HG03280 (cell line): Measurements from ENCODE around the gene ARHGEF10L.
"Not testable (repeated sequence)": the region's sequence is repeated elsewhere in the genome, so short reads cannot be mapped to it uniquely, and the experiment has no call there.

ENCODE experiments used
- ATAC-seq: cut with Tn5 transposase; IDR thresholded peaks from one replicate; pipeline ENCODE4 v1.9.1; 2021; ENCODE audit warnings: mild to moderate bottlenecking, moderate library complexity; ENCODE audit not compliant: unreplicated experiment

Gene ARHGEF10L, protein sequence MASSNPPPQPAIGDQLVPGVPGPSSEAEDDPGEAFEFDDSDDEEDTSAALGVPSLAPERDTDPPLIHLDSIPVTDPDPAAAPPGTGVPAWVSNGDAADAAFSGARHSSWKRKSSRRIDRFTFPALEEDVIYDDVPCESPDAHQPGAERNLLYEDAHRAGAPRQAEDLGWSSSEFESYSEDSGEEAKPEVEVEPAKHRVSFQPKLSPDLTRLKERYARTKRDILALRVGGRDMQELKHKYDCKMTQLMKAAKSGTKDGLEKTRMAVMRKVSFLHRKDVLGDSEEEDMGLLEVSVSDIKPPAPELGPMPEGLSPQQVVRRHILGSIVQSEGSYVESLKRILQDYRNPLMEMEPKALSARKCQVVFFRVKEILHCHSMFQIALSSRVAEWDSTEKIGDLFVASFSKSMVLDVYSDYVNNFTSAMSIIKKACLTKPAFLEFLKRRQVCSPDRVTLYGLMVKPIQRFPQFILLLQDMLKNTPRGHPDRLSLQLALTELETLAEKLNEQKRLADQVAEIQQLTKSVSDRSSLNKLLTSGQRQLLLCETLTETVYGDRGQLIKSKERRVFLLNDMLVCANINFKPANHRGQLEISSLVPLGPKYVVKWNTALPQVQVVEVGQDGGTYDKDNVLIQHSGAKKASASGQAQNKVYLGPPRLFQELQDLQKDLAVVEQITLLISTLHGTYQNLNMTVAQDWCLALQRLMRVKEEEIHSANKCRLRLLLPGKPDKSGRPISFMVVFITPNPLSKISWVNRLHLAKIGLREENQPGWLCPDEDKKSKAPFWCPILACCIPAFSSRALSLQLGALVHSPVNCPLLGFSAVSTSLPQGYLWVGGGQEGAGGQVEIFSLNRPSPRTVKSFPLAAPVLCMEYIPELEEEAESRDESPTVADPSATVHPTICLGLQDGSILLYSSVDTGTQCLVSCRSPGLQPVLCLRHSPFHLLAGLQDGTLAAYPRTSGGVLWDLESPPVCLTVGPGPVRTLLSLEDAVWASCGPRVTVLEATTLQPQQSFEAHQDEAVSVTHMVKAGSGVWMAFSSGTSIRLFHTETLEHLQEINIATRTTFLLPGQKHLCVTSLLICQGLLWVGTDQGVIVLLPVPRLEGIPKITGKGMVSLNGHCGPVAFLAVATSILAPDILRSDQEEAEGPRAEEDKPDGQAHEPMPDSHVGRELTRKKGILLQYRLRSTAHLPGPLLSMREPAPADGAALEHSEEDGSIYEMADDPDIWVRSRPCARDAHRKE (N-terminal part only)

DNA sequence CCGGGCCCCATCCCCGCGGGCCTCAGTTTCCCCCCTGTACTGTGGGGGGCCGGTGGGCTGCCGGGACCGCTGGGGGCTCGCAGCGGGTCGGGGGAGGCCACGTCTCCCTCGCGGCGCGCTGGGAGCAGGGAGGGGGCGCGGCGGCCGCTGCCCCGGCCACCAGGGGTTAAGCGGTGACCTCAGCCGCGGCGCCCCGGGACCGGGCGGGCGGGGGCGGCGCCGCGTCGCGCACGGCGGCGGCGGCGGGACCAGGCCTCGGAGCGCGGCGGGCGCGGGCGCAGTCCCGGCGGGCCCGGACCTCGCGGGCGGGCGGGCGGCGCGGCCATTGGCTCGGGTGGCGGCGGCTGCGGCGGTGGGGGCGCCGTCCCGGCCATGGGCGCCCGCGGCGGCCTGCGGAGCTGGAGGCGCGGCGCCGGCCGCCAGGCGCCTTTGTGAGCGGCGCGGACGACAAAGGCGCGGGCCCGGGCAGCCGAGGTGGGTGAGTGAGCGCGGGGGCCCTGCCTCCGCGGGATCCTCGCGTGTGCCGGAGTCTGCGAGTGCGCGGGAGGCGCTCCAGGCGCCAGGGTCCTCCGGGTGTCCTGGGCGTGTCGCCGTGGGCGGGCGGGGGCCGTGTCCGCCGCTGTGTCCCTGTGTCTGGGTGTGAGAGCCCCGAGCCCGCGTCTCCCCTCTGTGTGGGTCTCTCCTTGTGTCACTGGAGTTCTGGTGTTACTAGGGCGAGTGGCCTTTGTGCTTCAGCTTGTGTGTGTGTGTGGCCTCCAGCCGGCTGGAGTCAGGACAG is at the start of gene ARHGEF10L:
Gene ARHGEF10L (plus strand): TSS at position 222 of the 778 bp plus-strand sequence. CDS start 40,898 bp downstream, outside the sequence.
- no peak for ATAC-seq

DNA sequence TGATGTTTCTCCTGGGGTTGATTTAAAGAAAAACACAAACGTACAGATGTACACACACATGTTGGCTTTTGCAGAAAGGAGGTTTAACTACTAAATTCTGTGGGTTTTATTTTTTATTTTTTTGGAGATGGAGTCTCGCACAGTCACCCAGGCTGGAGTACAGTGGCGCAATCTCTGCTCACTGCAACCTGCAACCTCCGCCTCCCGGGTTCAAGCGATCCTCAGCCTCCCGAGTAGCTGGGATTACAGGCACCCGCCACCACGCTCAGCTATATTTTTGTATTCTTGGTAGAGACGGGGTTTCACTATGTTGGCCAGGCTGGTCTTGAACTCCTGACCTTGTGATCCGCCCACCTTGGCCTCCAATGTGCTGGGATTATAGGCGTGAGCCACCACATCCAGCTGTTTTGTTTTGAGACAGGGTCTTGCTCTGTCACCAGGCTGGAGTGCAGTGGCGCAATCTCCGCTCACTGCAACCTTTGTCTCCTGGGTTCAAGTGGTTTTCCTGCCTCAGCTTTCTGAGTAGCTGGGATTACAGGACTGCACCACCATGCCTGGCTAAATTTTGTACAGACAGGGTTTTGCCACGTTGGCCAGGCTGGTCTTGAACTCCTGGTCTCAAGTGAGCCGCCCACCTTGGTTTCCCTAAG is 49.6 kb upstream of the ARHGEF10L start:
- not testable (repeated sequence) for ATAC-seq

DNA sequence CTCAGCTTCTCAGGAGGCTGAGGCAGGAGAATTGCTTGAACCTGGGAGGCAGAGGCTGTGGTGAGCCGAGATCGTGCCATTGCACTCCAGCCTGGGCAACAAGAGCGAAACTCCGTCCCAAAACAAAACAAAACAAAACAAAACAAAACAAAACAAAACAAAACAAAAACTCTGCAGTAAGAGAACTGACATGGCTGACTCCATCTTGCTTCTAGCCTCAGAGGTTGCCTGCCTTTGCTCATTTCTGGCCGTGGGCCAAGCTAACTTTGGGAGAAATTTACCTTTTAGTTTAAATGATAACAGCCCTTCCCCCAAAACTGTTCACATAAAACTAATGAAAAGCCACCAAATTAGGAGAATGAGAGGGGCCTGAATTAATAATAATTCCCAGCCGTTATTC is 48.8 kb upstream of the ARHGEF10L start:
- not testable (repeated sequence) for ATAC-seq

DNA sequence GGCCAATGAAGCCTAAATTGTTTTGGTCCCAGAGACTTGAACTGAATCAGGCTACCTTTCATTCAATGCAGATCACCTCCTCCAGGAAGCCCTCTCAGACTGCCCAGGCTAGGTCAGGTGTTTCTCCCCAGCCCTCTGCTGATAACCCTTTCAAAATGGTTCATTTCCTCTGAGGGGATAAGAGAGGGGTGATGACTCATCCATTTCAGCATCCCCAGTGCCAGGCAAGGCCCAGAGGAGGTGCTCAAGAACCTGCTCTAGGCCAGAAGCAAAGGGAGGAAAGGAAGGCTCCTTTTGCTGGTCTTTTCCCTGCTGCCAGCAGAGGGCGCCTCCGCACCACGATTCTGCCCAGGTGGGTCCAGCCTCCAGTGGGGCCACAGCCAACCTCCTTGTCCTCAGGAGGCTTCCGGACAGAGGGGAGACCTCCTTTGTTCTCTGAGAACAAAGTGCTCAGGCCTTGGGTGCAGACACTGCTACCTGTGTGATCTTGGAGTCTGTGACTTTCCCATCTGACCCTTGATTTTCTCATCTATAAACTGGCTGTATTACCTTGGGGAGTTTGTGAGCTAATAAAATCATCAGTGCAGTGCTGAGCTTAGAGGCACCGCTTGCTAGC is 45.3 kb upstream of the ARHGEF10L start:
- no peak for ATAC-seq

DNA sequence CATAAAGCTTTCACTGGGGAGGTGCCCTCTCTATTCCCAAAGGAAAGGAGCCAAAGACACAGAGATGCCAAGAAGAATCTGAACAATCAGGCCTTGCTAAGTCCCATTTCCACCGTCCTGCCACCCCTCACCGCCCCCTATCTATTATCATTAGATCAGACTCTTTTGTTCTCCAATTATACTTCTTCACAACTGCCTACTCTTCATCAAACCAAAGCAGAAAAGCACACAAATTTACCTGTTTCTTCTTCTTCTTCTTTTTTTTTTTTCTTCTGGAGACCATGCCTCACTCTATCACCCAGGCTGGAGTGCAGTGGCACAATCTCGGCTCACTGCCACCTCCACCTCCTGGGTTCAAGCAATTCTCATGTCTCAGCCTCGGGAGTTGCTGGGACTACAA is 43.1 kb upstream of the ARHGEF10L start:
- no peak for ATAC-seq

DNA sequence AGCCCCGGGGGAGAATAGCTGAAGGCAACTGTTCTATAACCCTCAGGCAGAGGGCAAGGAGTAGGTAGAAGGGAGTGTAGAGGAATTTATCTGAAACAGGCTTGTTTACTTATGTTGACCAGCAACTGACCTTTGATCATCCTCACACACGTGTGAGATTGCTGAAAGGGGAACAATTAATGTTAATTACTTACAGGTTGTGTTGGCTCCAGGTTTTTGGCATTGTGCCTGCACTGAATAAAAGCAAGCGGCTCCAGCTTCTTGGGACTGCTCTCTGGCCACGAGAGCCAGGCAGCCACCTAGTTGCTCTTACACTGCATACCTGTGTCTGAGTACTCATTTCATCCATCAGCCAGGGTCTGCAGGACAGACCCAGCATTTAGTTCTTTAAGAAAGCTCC is 41.3 kb upstream of the ARHGEF10L start:
- no peak for ATAC-seq

DNA sequence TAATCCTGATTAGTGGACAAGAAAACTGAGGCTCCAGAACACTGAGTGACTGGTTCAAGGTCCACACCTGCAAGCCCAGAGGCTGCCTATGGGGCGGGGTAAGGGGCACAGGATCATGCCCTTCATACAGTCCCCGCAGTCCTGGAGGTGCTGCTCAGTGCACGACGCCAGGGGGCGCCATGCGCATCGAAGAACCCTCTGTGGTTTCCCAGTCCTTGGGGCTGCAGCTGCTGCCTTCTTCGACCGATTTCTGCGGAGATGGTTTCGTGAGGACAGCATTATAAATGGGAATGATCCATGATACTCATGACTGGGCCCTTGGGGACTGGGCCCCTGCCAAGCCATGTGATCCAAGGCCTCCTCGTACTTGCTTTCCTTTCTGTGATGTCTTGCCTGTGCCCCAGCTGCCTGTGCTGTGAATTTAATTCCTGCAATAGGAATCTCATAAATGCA is 37.1 kb upstream of the ARHGEF10L start:
- ATAC-seq = no peak

DNA sequence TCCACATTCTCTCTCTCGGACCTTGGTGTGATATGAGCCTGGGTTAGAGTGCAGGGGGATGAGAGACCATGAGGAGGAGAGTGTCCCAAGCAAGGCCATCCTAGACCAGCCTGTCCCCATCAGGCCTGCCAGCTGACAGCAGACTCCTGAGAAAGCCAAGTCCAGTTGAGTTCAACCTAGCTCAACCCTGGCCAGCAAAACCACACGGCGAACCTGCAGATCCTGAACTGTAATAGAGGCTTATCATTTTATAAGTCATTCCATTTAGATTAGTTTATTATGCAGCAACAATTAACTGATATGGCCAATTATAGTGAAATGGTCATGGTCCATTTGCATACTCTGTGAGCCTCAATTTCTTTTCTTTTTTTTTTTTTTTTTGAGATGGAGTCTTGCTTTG is 36.4 kb upstream of the ARHGEF10L start:
- no peak for ATAC-seq

DNA sequence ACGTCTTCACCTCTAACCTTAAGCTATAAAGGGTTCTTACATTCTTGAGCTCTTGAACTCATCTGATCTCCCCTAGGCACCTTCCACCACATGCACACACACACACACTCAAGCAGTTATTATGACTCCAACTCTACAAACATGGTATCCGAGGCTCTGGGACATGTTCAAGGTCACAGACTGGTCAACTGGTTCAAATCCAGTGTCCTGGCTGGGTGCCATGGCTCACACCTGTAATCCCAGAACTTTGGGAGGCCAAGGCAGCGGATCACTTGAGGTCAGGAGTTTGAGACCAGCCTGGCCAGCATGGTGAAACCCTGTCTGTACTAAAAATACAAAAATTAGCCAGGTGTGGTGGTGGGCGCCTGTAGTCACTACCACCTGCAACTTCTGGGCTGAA is 32.3 kb upstream of the ARHGEF10L start:
- not testable (repeated sequence) for ATAC-seq

DNA sequence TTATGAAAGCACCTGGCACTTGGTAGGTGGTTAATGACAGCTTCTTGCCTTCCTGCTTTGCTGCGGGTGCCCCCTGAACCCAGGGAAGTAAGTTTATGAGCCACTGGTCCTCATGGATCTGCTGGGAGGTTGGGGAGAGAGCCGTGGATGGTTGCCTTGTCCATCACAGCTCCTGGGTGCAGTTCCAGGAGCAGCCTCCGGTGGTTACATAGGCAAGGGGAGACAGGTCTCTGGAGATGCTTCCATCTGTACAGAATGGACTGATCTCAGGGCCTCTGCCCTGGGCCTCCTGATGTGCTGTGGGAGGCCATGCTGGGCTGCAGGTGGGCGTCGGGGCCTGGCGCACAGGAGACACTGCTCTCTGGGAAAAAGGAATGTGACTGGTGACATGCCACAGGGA is 31.6 kb upstream of the ARHGEF10L start:
- ATAC-seq = no peak

DNA sequence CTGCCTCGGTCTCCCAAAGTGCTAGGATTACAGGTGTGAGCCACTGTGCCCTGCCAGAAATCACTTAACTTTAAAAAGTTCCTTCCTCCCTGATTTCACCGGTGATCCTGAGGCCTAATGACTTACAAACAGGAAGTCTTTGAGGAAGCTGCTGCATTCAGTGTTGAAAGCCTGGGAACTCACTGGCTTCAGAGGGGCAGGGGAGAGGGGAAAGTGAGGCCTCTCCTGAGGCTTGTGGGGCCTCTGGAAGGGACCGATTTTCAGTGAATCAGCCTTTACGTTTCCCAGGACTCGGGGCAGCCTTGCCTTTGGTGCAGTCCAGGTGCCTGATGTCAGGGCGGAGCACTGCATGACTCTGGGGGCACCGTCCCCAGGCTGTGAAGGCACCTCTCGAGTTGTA is 30.1 kb upstream of the ARHGEF10L start:
- ATAC-seq = no peak

DNA sequence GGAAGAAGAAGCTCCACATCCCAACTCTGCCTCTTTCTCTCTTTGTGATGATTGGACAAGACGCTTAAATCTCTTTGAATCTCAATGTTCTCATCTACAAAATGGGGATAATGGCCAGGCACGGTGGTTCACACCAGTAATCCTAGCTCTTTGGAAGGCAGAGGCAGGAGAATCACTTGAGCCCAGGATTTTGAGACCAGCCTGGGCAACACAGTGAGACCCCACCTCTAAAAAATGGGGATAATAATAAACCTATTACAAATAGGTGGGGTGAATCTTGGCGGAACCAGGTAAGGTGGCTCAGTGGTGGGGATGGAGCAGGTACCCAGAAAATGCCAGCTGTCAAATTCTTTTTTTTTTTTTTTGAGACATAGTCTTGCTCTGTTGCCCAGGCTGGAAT is 29.4 kb upstream of the ARHGEF10L start:
- ATAC-seq = no peak

DNA sequence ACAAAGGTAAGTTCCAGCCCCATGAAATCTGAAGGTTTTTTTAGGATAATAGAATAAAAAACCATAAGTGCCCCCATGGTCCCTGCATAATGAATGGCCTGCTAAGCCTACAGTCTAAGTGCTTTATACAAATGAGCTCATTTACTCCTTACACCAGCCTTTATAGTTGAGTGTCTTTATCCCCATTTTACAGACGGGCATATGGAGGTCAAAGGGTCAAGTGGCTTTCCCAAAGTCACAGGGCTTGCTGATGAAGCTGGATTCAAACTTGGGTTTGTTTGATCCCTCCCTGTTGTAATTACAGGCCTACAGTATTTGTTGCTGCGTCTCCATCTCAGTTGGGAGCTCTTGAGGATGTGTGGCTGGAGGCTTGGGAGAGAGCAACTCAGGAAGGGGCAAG is 28.3 kb upstream of the ARHGEF10L start:
- ATAC-seq = no peak

DNA sequence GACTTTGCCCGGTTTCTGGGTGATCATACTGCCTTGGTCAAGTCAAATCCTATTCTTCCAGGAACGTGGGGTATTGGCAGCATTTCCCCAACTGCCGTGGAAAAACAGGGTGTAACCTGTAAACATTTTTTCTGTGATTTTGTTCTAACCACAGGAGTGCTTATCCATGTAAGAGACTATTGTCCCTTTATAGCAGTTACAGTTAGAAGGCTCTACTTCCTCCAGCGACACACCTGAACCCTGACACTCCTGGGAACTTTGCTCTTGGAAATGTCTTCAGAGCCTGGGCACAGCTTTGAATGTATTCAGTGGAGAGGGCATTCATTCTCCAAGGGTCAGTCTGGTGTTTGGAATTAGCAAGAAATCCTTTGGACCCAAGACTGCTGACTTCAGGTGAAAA is 26.4 kb upstream of the ARHGEF10L start:
- no peak for ATAC-seq

DNA sequence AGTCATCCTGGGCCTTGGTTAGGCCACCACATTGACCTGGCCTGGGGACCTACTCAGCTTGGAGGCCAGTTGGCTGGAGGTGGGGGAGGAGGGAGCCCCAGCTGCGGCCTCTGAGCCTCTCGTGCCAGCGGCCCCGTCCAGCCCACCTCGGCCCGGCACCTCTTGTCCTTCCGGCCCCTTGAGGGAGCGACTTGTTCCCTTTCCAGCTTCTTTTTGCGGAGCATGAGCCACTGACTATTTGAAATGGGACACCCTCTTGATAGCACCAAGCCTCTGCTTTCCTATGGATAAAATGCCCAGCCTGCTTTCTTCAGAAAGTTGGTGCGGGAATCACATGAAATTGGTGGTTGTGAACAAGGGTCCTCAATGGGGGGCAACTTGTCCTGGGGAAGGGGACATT is 24.7 kb upstream of the ARHGEF10L start:
- no peak for ATAC-seq

DNA sequence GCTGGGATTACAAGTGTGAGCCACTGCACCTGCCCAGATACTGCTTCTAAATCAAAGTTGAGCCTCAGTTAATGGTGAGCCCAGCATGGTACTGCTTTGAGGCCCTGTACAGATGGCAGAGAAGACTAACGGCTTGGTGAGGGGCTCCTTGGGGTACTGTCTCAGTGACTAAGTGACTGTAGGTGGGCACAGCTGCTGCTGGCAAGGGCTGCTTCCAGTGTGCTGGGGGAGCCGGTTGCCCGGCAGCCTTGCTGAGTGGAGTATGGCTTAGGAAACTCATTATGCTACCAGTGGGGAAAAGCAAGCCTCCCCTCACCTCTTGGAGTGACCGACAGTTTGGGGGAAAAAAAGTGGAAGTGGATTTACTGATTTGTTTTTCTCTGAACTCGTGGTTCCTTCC is 23.6 kb upstream of the ARHGEF10L start:
- no peak for ATAC-seq

DNA sequence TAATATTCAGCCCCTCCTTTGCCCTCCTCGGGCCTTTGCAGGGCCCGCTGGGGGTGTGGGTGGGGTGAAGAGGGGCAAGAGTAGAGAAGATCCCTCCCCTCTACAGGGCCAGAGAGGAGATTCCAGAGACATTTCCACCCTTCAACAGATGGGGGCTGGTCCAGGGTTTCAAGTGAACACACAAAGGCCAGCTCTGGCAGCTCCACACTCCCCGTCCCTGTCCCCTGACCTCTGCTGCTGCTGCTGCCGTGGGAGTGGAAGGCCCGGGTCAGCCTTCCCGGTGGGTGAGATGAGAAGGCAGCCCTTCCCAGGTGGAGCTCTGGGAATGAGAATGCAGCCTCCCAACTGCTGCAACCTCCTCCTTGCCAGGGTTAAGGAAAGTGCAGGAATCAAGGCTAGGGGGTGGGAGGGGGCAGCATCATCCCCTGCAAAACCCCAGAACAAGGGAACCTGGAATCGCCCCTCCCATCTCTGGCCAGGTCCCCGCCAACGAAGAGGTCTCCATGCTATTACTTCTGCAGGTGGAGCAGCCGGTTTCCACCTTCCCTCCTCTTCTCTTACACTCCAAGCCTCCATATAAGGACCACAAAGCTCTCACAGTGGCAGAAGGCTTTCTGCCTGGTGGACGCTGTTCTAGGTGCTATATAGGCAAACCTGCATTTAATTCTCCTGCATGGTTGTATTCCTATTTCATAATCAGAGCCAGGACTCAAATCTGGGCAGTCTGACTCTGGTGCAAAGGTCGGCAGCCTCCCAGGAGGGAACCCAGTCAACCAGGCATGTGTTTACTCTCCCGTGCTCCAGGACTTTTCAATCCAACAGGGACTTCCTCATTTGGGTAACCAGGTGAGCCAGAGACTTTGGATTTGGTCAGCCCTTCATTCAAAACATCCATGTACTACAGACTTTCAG is 22.9 kb upstream of the ARHGEF10L start:
- ATAC-seq = no peak

DNA sequence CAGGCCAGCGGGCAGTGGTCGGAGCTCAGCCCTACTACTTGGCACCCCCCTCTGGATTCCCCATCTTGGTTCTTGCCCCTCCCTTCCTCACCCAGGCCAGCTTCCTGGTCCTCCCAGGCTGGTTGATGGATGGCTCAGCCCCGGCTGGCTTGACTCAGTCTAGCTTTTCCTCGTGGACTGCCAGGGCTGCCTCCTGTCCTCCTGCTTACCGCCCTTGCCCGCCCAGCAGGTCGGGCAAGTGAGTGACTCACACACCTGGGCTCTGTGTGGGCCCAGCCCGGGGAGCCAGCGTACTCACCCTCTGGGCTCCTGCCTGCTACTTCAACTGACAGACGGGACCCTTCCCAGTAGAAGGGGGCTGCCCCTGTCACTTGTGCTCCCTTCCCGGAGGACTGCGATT is 19.5 kb upstream of the ARHGEF10L start:
- ATAC-seq = no peak
